ENCODE measurements around the gene ANO7. TPM values are rescaled to one million over a fixed set of nuclear protein-coding genes. Genes with fewer than 3 reads are reported as not detected.

Gene ANO7
- total RNA-seq, 4 donors from 2014 or later = 0.59 TPM; not detected in 3

- 92 to 98% methylated on average over 2 to 6 of the region's 6 CpGs for WGBS, 2 donors
- TF ChIP-seq CTCF (IDR thresholded peaks at IDR 0.05) (no peak), POLR2A (IDR thresholded peaks at IDR 0.05) (no peak)
- H3K4me3 ChIP-seq = no peak overlapping the region
- peaks cover 78 to 100% (median 99%) of the 10 kb centered on the region in 3 donors for H3K36me3 ChIP-seq
- H3K4me1 ChIP-seq = no peaks in the 10 kb centered on the region
- H3K27ac ChIP-seq = no peak overlapping the region
- intact Hi-C loops (cut with DNase I) = no loop called here
- no peak for DNase-seq
- H3K27me3 ChIP-seq = no peaks in the 10 kb centered on the region
- no peaks in the 10 kb centered on the region for H3K9me3 ChIP-seq
These were observed 48.6 kb downstream of the ANO7 start for GRCh38 chr2:241237047-241237446.

- 90% methylated on average over 4 to 11 of the region's 12 CpGs for WGBS, 2 donors
- H3K27me3 ChIP-seq = no peaks in the 10 kb centered on the region
- intact Hi-C loops (cut with DNase I) = no loop called here
- TF ChIP-seq CTCF (IDR thresholded peaks at IDR 0.05) (no peak), POLR2A (IDR thresholded peaks at IDR 0.05) (no peak)
- H3K36me3 ChIP-seq = peaks cover 82 to 100% (median 98%) of the 10 kb centered on the region in 3 donors
- no peak overlapping the region for H3K4me3 ChIP-seq
- no peaks in the 10 kb centered on the region for H3K4me1 ChIP-seq
- DNase-seq = no peak
- H3K27ac ChIP-seq = no peak overlapping the region
- no peaks in the 10 kb centered on the region for H3K9me3 ChIP-seq
These were observed 49.5 kb downstream of the ANO7 start for GRCh38 chr2:241237949-241238371.

GRCh38 chr2:241238693-241239198 lies 50.3 kb downstream of the ANO7 start:
- intact Hi-C loops (cut with DNase I) = no loop called here
- TF ChIP-seq POLR2A (IDR thresholded peaks at IDR 0.05) = no peak
- TF ChIP-seq CTCF (IDR thresholded peaks at IDR 0.05) = no peak
- Histone ChIP-seq H3K4me1 (no peaks in the 10 kb centered on the region), H3K4me3 (no peak overlapping the region), H3K9me3 (no peaks in the 10 kb centered on the region), H3K36me3 (peaks cover 82 to 100% (median 96%) of the 10 kb centered on the region in 3 donors), H3K27me3 (no peaks in the 10 kb centered on the region), H3K27ac (no peak overlapping the region)
- 78% methylated on average over 5 of the region's 5 CpGs for WGBS, 2 donors
- no peak for DNase-seq

- H3K4me1 ChIP-seq = no peaks in the 10 kb centered on the region
- no peak overlapping the region for H3K27ac ChIP-seq
- no peak overlapping the region for H3K4me3 ChIP-seq
- TF ChIP-seq CTCF (IDR thresholded peaks at IDR 0.05) (no peak), POLR2A (IDR thresholded peaks at IDR 0.05) (no peak)
- H3K9me3 ChIP-seq = no peaks in the 10 kb centered on the region
- DNase-seq = no peak
- WGBS, 2 donors = 92 to 93% methylated on average over 22 to 25 of the region's 28 CpGs
- H3K27me3 ChIP-seq = no peaks in the 10 kb centered on the region
- H3K36me3 ChIP-seq = peaks cover 73 to 100% (median 94%) of the 10 kb centered on the region in 3 donors
- intact Hi-C loops (cut with DNase I) = no loop called here
These were observed 51.2 kb downstream of the ANO7 start for GRCh38 chr2:241239552-241240202.

GRCh38 chr2:241240320-241241004 lies 52.0 kb downstream of the ANO7 start:
- TF ChIP-seq POLR2A (IDR thresholded peaks at IDR 0.05) (no peak), CTCF (IDR thresholded peaks at IDR 0.05) (no peak)
- WGBS, 2 donors = 88 to 95% methylated on average over 10 to 12 of the region's 21 CpGs
- intact Hi-C loops (cut with DNase I) = no loop called here

More at GRCh38 chr2:241240320-241241004, 52.0 kb downstream of the ANO7 start:
- H3K4me3 ChIP-seq = no peak overlapping the region
- no peak for DNase-seq
- H3K27me3 ChIP-seq = no peaks in the 10 kb centered on the region
- H3K4me1 ChIP-seq = no peaks in the 10 kb centered on the region
- peaks cover 67 to 100% (median 91%) of the 10 kb centered on the region in 3 donors for H3K36me3 ChIP-seq
- no peak overlapping the region for H3K27ac ChIP-seq
- H3K9me3 ChIP-seq = no peaks in the 10 kb centered on the region
